Activated CD4-positive, alpha-beta memory T cell treated with anti-CD3 and anti-CD28 coated beads, Interleukin-2, amount 10 ng/mL, durations not matched to agents 7 days and 5 days (primary cell): ENCODE measurements around the gene N4BP3. TPM values are rescaled to one million over a fixed set of nuclear protein-coding genes. Genes with fewer than 3 reads are reported as not detected.
A peak's percentile ranks its signal among the peaks of the same experiment; 100 is the strongest.
"Not testable (repeated sequence)": the region's sequence is repeated elsewhere in the genome, so short reads cannot be mapped to it uniquely, and the experiment has no call there.

Experiments
- CTCF ChIA-PET: fragments of 350-600 bp; sonication (Branson Sonifier 250); formaldehyde crosslinking; loops from one replicate; lab custom pipeline; 2021; ENCODE audit warnings: antibody characterized with exemption, inconsistent platforms; lab: Charles Lee
- POLR2A ChIA-PET: fragments of 350-600 bp; sonication (Branson Sonifier 250); formaldehyde crosslinking; loops from one replicate; lab custom pipeline; 2021; ENCODE audit warnings: antibody characterized with exemption; lab: Charles Lee
- DNase-seq: peaks from one replicate; pipeline ENCODE4 v3.0.0-alpha.2; 2020
- H3K27ac Mint-ChIP-seq: one replicate; pipeline ENCODE4 v1.8.0; 2021; ENCODE audit warnings: mild to moderate bottlenecking, mixed read lengths
- H3K27me3 Mint-ChIP-seq: one replicate; pipeline ENCODE4 v1.8.0; 2021; ENCODE audit warnings: mixed read lengths
- H3K36me3 Mint-ChIP-seq: one replicate; pipeline ENCODE4 v1.8.0; 2021; ENCODE audit warnings: low read depth, mixed read lengths
- H3K4me1 Mint-ChIP-seq: one replicate; pipeline ENCODE4 v1.8.0; 2021; ENCODE audit warnings: mixed read lengths
- H3K4me3 Mint-ChIP-seq: one replicate; pipeline ENCODE4 v1.8.0; 2021; ENCODE audit warnings: mild to moderate bottlenecking, mixed read lengths
- H3K9me3 Mint-ChIP-seq: one replicate; pipeline ENCODE4 v1.8.0; 2021; ENCODE audit warnings: mixed read lengths
- total RNA-seq, 2 experiments: library from RNA; stranded (reverse); gene quantifications; one replicate each; pipeline ENCODE4 v1.2.3, GENCODE V29; 2021

N4BP3 gene
- total RNA-seq, 2 experiments from 2014 or later: 4.3 to 4.4 TPM

- peaks cover 8% of the 10 kb centered on the region for H3K4me1 Mint-ChIP-seq
- no peak overlapping the region for H3K27ac Mint-ChIP-seq
- POLR2A ChIA-PET: no interaction called here
- no peaks in the 10 kb centered on the region for H3K9me3 Mint-ChIP-seq
- no peaks in the 10 kb centered on the region for H3K36me3 Mint-ChIP-seq
- no peak overlapping the region for H3K4me3 Mint-ChIP-seq
- peaks cover 2% of the 10 kb centered on the region for H3K27me3 Mint-ChIP-seq
- no peak for DNase-seq
- CTCF ChIA-PET: no interaction called here
These were observed 13.2 kb downstream of the N4BP3 start for GRCh38 chr5:178126556-178126955.

- peaks cover 14% of the 10 kb centered on the region for H3K4me1 Mint-ChIP-seq
- CTCF ChIA-PET, H3K27me3 Mint-ChIP-seq: not testable (repeated sequence)
These were observed 14.1 kb downstream of the N4BP3 start for GRCh38 chr5:178127300-178128009.

GRCh38 chr5:178129296-178129695 is 16.0 kb downstream of the N4BP3 start:
- H3K4me1 Mint-ChIP-seq: peaks cover 20% of the 10 kb centered on the region
- no peak for DNase-seq
- peaks cover 3% of the 10 kb centered on the region for H3K36me3 Mint-ChIP-seq
- H3K4me3 Mint-ChIP-seq: no peak overlapping the region
- no peak overlapping the region for H3K27ac Mint-ChIP-seq
- ChIA-PET POLR2A (interaction anchor here (0.6 to 3.1 kb wide), 3 partner anchors 12 to 75 kb away, joined by 3 to 16 read pairs (median 3); partner anchors contain the start of genes HNRNPAB and N4BP3), CTCF (interaction anchor here (1.1 to 2.4 kb wide), 2 partner anchors 9 to 15 kb away, joined by 4 to 8 read pairs; no protein-coding TSS in a partner anchor)
- no peaks in the 10 kb centered on the region for H3K9me3 Mint-ChIP-seq
- peaks cover 2% of the 10 kb centered on the region for H3K27me3 Mint-ChIP-seq

More at GRCh38 chr5:178127300-178128009, 14.1 kb downstream of the N4BP3 start:
- H3K36me3 Mint-ChIP-seq, DNase-seq, POLR2A ChIA-PET, H3K9me3 Mint-ChIP-seq, H3K27ac Mint-ChIP-seq, H3K4me3 Mint-ChIP-seq: not testable (repeated sequence)

GRCh38 chr5:178130234-178130575 is 16.9 kb downstream of the N4BP3 start:
- Mint-ChIP-seq H3K4me3 (peak overlapping the region; percentile 69), H3K4me1 (peaks cover 20% of the 10 kb centered on the region), H3K27ac (peak overlapping the region; percentile 52)
- not testable (repeated sequence) for DNase-seq, H3K9me3 Mint-ChIP-seq, H3K27me3 Mint-ChIP-seq, H3K36me3 Mint-ChIP-seq
- ChIA-PET POLR2A (interaction anchor here (1.0 to 3.1 kb wide), 3 partner anchors 8 to 74 kb away, joined by 3 to 24 read pairs (median 16); partner anchors contain the start of genes HNRNPAB and N4BP3), CTCF (interaction anchor here (2.4 kb wide), 1 partner anchor 10 kb away, joined by 8 read pairs; no protein-coding TSS in a partner anchor)

- H3K27me3 Mint-ChIP-seq: peaks cover 2% of the 10 kb centered on the region
- CTCF ChIA-PET: interaction anchor here (1.0 kb wide), 1 partner anchor 10 kb away, joined by 5 read pairs; no protein-coding TSS in a partner anchor
- peak within 1 kb of the TSS; percentile 70 for H3K27ac Mint-ChIP-seq
- H3K4me1 Mint-ChIP-seq: peaks cover 20% of the 10 kb centered on the region
- POLR2A ChIA-PET: interaction anchor here (0.7 to 3.1 kb wide), 6 partner anchors 9 to 73 kb away, joined by 3 to 24 read pairs (median 12); partner anchors contain the start of genes HNRNPAB and N4BP3
- no peaks in the 10 kb centered on the region for H3K9me3 Mint-ChIP-seq
- peaks cover 5% of the 10 kb centered on the region for H3K36me3 Mint-ChIP-seq
- peak; percentile 83 for DNase-seq
- H3K4me3 Mint-ChIP-seq: peak within 1 kb of the TSS; percentile 74
These were observed 17.5 kb downstream of the N4BP3 start, which contains the start of gene RMND5B for GRCh38 chr5:178130576-178131445. Gene RMND5B (plus strand): TSS chr5:178131014. CDS start chr5:178138120, 7,106 bp downstream.

GRCh38 chr5:178131446-178131996 is 18.2 kb downstream of the N4BP3 start:
- peaks cover 5% of the 10 kb centered on the region for H3K36me3 Mint-ChIP-seq
- DNase-seq: no peak
- peaks cover 20% of the 10 kb centered on the region for H3K4me1 Mint-ChIP-seq
- POLR2A ChIA-PET: interaction anchor here (0.7 to 3.1 kb wide), 6 partner anchors 10 to 73 kb away, joined by 3 to 24 read pairs (median 12); partner anchors contain the start of genes HNRNPAB and N4BP3
- CTCF ChIA-PET: interaction anchor here (0.6 to 1.0 kb wide), 3 partner anchors 11 to 13 kb away, joined by 3 to 5 read pairs (median 4); no protein-coding TSS in a partner anchor
- H3K27me3 Mint-ChIP-seq: peaks cover 2% of the 10 kb centered on the region
- H3K27ac Mint-ChIP-seq: peak overlapping the region; percentile 70
- peak overlapping the region; percentile 74 for H3K4me3 Mint-ChIP-seq
- no peaks in the 10 kb centered on the region for H3K9me3 Mint-ChIP-seq

- Mint-ChIP-seq H3K36me3 (peaks cover 11% of the 10 kb centered on the region), H3K4me1 (peaks cover 9% of the 10 kb centered on the region), H3K4me3 (no peak overlapping the region), H3K27ac (peak overlapping the region; percentile 6), H3K9me3 (no peaks in the 10 kb centered on the region), H3K27me3 (no peaks in the 10 kb centered on the region)
- DNase-seq: no peak
- CTCF ChIA-PET: interaction anchor here (0.6 to 4.7 kb wide), 4 partner anchors 9 to 44 kb away, joined by 3 to 19 read pairs (median 6); no protein-coding TSS in a partner anchor
- POLR2A ChIA-PET: interaction anchor here (0.7 kb wide), 1 partner anchor 18 kb away, joined by 3 read pairs; no protein-coding TSS in a partner anchor
These were observed 23.7 kb downstream of the N4BP3 start for GRCh38 chr5:178136990-178137389.

GRCh38 chr5:178137991-178138390 is 24.7 kb downstream of the N4BP3 start:
- Mint-ChIP-seq H3K4me1 (peaks cover 5% of the 10 kb centered on the region), H3K36me3 (peaks cover 18% of the 10 kb centered on the region)
- POLR2A ChIA-PET: no interaction called here

GRCh38 chr5:178141550-178141949 is 28.2 kb downstream of the N4BP3 start:
- CTCF ChIA-PET: interaction anchor here (1.1 to 9.3 kb wide), 3 partner anchors 8 to 65 kb away, joined by 3 to 95 read pairs (median 13); partner anchors contain the start of gene NHP2
- POLR2A ChIA-PET: no interaction called here

More at GRCh38 chr5:178137991-178138390, 24.7 kb downstream of the N4BP3 start:
- H3K27me3 Mint-ChIP-seq: no peaks in the 10 kb centered on the region
- no peaks in the 10 kb centered on the region for H3K9me3 Mint-ChIP-seq
- H3K27ac Mint-ChIP-seq: no peak overlapping the region
- no peak overlapping the region for H3K4me3 Mint-ChIP-seq
- no peak for DNase-seq
- CTCF ChIA-PET: interaction anchor here (1.1 to 4.7 kb wide), 3 partner anchors 11 to 62 kb away, joined by 6 to 19 read pairs (median 7); no protein-coding TSS in a partner anchor

GRCh38 chr5:178142642-178143041 is 29.3 kb downstream of the N4BP3 start:
- H3K9me3 Mint-ChIP-seq: no peaks in the 10 kb centered on the region
- H3K4me3 Mint-ChIP-seq: no peak overlapping the region
- CTCF ChIA-PET: interaction anchor here (1.0 to 9.3 kb wide), 4 partner anchors 10 to 66 kb away, joined by 4 to 95 read pairs (median 24); partner anchors contain the start of gene NHP2
- no peak for DNase-seq
- no peak overlapping the region for H3K27ac Mint-ChIP-seq
- H3K36me3 Mint-ChIP-seq: peaks cover 35% of the 10 kb centered on the region
- peaks cover 8% of the 10 kb centered on the region for H3K4me1 Mint-ChIP-seq
- POLR2A ChIA-PET: no interaction called here
- H3K27me3 Mint-ChIP-seq: no peaks in the 10 kb centered on the region

More at GRCh38 chr5:178141550-178141949, 28.2 kb downstream of the N4BP3 start:
- Mint-ChIP-seq H3K4me3 (no peak overlapping the region), H3K36me3 (peaks cover 28% of the 10 kb centered on the region), H3K27me3 (no peaks in the 10 kb centered on the region), H3K4me1 (peaks cover 6% of the 10 kb centered on the region), H3K27ac (no peak overlapping the region), H3K9me3 (no peaks in the 10 kb centered on the region)
- no peak for DNase-seq

GRCh38 chr5:178143246-178143645 is 29.9 kb downstream of the N4BP3 start:
- Mint-ChIP-seq H3K36me3 (peaks cover 39% of the 10 kb centered on the region), H3K9me3 (no peaks in the 10 kb centered on the region)
- CTCF ChIA-PET: interaction anchor here (1.0 to 9.3 kb wide), 4 partner anchors 10 to 67 kb away, joined by 4 to 95 read pairs (median 24); partner anchors contain the start of gene NHP2

More at GRCh38 chr5:178143246-178143645, 29.9 kb downstream of the N4BP3 start:
- H3K4me1 Mint-ChIP-seq: peaks cover 9% of the 10 kb centered on the region
- no peak overlapping the region for H3K27ac Mint-ChIP-seq
- H3K4me3 Mint-ChIP-seq: no peak overlapping the region
- H3K27me3 Mint-ChIP-seq: no peaks in the 10 kb centered on the region
- DNase-seq: no peak
- POLR2A ChIA-PET: no interaction called here
